ENCODE results near the gene MCM10. TPM values are rescaled to one million over a fixed set of nuclear protein-coding genes. Genes with fewer than 3 reads are reported as not detected.

Gene MCM10
- total and polyA plus RNA-seq, 9 of the 15 experiments (the other 6 are each of a cell fraction or from before 2014, with no cell fraction given), result 10.4 to 68.1 (median 48.0) TPM

DNA sequence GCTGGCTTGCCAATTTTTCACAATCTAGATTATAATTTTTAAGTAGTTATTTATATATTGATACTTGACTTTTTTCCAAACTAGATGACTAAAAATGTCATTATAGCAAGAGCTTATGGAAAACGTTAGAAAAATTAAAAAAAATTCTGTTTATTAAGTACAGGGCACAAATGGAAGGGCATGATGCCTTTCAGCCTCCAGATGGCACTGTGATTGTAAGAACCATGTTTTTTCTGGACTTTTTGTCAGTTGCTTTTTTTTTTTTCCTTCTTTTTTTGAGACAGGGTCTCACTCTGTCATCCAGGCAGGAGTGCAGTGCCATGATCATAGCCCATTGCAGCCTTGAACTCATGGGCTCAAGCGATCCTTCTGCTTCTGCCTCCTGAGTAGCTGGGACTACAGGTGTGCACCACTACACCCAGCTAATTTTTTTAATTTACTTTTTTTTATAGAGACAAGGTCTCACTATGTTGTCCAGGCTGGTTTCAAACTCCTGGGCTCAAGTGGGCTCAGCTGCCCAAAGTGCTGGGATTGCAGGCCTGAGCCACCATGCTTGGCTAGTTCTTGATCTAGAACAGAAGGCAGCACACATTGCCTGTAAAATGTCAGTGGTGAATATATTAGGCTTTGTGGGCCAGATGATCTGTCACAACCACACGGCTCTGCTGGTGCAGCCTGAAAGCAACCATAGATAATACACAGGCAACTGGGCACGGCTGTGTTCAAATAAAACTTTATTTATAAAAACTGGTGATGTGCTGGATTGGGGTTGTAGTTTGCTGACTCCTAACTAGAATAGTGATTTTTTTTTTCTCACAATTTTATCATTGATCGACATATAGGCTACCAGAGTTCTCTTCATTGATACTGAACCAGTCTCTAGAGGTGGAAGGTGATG is 45.4 kb downstream of the MCM10 start (continued):
- TF ChIP-seq, protein P1, sequence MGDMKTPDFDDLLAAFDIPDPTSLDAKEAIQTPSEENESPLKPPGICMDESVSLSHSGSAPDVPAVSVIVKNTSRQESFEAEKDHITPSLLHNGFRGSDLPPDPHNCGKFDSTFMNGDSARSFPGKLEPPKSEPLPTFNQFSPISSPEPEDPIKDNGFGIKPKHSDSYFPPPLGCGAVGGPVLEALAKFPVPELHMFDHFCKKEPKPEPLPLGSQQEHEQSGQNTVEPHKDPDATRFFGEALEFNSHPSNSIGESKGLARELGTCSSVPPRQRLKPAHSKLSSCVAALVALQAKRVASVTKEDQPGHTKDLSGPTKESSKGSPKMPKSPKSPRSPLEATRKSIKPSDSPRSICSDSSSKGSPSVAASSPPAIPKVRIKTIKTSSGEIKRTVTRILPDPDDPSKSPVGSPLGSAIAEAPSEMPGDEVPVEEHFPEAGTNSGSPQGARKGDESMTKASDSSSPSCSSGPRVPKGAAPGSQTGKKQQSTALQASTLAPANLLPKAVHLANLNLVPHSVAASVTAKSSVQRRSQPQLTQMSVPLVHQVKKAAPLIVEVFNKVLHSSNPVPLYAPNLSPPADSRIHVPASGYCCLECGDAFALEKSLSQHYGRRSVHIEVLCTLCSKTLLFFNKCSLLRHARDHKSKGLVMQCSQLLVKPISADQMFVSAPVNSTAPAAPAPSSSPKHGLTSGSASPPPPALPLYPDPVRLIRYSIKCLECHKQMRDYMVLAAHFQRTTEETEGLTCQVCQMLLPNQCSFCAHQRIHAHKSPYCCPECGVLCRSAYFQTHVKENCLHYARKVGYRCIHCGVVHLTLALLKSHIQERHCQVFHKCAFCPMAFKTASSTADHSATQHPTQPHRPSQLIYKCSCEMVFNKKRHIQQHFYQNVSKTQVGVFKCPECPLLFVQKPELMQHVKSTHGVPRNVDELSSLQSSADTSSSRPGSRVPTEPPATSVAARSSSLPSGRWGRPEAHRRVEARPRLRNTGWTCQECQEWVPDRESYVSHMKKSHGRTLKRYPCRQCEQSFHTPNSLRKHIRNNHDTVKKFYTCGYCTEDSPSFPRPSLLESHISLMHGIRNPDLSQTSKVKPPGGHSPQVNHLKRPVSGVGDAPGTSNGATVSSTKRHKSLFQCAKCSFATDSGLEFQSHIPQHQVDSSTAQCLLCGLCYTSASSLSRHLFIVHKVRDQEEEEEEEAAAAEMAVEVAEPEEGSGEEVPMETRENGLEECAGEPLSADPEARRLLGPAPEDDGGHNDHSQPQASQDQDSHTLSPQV (IDR thresholded peaks at IDR 0.05), result no peak
- TF ChIP-seq, protein P2, sequence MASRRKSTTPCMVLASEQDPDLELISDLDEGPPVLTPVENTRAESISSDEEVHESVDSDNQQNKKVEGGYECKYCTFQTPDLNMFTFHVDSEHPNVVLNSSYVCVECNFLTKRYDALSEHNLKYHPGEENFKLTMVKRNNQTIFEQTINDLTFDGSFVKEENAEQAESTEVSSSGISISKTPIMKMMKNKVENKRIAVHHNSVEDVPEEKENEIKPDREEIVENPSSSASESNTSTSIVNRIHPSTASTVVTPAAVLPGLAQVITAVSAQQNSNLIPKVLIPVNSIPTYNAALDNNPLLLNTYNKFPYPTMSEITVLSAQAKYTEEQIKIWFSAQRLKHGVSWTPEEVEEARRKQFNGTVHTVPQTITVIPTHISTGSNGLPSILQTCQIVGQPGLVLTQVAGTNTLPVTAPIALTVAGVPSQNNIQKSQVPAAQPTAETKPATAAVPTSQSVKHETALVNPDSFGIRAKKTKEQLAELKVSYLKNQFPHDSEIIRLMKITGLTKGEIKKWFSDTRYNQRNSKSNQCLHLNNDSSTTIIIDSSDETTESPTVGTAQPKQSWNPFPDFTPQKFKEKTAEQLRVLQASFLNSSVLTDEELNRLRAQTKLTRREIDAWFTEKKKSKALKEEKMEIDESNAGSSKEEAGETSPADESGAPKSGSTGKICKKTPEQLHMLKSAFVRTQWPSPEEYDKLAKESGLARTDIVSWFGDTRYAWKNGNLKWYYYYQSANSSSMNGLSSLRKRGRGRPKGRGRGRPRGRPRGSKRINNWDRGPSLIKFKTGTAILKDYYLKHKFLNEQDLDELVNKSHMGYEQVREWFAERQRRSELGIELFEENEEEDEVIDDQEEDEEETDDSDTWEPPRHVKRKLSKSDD (conservative IDR thresholded peaks at IDR 0.05; ENCODE audit: low read length), result no peak
- TF ChIP-seq, protein P3, sequence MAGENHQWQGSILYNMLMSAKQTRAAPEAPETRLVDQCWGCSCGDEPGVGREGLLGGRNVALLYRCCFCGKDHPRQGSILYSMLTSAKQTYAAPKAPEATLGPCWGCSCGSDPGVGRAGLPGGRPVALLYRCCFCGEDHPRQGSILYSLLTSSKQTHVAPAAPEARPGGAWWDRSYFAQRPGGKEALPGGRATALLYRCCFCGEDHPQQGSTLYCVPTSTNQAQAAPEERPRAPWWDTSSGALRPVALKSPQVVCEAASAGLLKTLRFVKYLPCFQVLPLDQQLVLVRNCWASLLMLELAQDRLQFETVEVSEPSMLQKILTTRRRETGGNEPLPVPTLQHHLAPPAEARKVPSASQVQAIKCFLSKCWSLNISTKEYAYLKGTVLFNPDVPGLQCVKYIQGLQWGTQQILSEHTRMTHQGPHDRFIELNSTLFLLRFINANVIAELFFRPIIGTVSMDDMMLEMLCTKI (IDR thresholded peaks at IDR 0.05; ENCODE audit: partially characterized antibody), result no peak
- TF ChIP-seq ZSCAN29 (IDR thresholded peaks at IDR 0.05), result no peak

Measured in K562 (cell line).